Lower leg skin (tissue), 3 donors: ENCODE results near the gene PDCD11.

Source experiments
- CTCF ChIP-seq, 3 donors: fragments of 450-650 bp; IDR thresholded peaks; one replicate each; pipeline ENCODE4 v1.5.1; 2016; ENCODE audit warnings: antibody characterized with exemption in 3 of 3, mild to moderate bottlenecking in 3 of 3, moderate library complexity in 2 of 3
- POLR2A ChIP-seq, 2 donors: fragments of 450-650 bp; IDR thresholded peaks; one replicate each; pipeline ENCODE4 v1.6.1; 2016 to 2017; ENCODE audit warnings: antibody characterized with exemption in 2 of 2, mild to moderate bottlenecking in 1 of 2, moderate library complexity in 1 of 2

GRCh38 chr10:103429647-103430046 is 33.2 kb downstream of the PDCD11 start:
- TF ChIP-seq CTCF (IDR thresholded peaks at IDR 0.05), result no peak
- TF ChIP-seq POLR2A (IDR thresholded peaks at IDR 0.05), result no peak
